CD8-positive, alpha-beta memory T cell (primary cell): ENCODE results near the gene PSTPIP2. TPM values are rescaled to one million over a fixed set of nuclear protein-coding genes. Genes with fewer than 3 reads are reported as not detected.
A peak's percentile ranks its signal among the peaks of the same experiment; 100 is the strongest.

Experiments used
- CTCF ChIA-PET: fragments of 350-600 bp; sonication (Branson Sonifier 250); formaldehyde crosslinking; loops from one replicate; lab custom pipeline; 2021; ENCODE audit warnings: antibody characterized with exemption; lab: Charles Lee
- POLR2A ChIA-PET: fragments of 350-600 bp; sonication (Branson Sonifier 250); formaldehyde crosslinking; loops from one replicate; lab custom pipeline; 2021; ENCODE audit warnings: antibody characterized with exemption; lab: Charles Lee
- DNase-seq, 5 donors: peaks; one replicate each; pipeline versions ENCODE4 v3.0.0 to v3.0.0-alpha.2; 2020 to 2022; ENCODE audit warnings: mixed read lengths in 1 of 5
- H3K27ac ChIP-seq: one replicate; pipeline ENCODE4 v1.7.0; 2013; ENCODE audit warnings: low read depth, mild to moderate bottlenecking, low read length, moderate library complexity
- H3K27me3 ChIP-seq: 2 replicates; pipeline ENCODE4 v1.7.0; 2013; ENCODE audit warnings: low read length, mild to moderate bottlenecking; ENCODE audit not compliant: insufficient read depth, poor library complexity, severe bottlenecking
- H3K36me3 ChIP-seq: 2 replicates; pipeline ENCODE4 v1.7.0; 2013; ENCODE audit warnings: mild to moderate bottlenecking, low read length, moderate library complexity; ENCODE audit not compliant: insufficient read depth
- H3K4me1 ChIP-seq: 2 replicates; pipeline ENCODE4 v1.7.0; 2013; ENCODE audit warnings: mild to moderate bottlenecking, low read length, moderate library complexity; ENCODE audit not compliant: insufficient read depth
- H3K4me3 ChIP-seq: 2 replicates; pipeline ENCODE4 v1.7.0; 2013; ENCODE audit warnings: mild to moderate bottlenecking, low read length
- H3K9me3 ChIP-seq: 2 replicates; pipeline ENCODE4 v1.7.0; 2013; ENCODE audit warnings: mild to moderate bottlenecking, low read length
- H3K27ac Mint-ChIP-seq, 8 donors: one replicate each; pipeline ENCODE4 v1.8.0; 2020 to 2021; ENCODE audit warnings: mixed read lengths in 8 of 8, mild to moderate bottlenecking in 6 of 8, inconsistent platforms in 3 of 8, moderate library complexity in 3 of 8
- H3K27me3 Mint-ChIP-seq, 2 donors: one replicate each; pipeline ENCODE4 v1.8.0; 2020 to 2021; ENCODE audit warnings: mixed read lengths in 2 of 2, mild to moderate bottlenecking in 1 of 2, moderate library complexity in 1 of 2
- H3K36me3 Mint-ChIP-seq, 3 donors: one replicate each; pipeline ENCODE4 v1.8.0; 2020 to 2021; ENCODE audit warnings: mixed read lengths in 3 of 3, inconsistent platforms in 1 of 3, mild to moderate bottlenecking in 1 of 3
- H3K4me1 Mint-ChIP-seq, 3 donors: one replicate each; pipeline ENCODE4 v1.8.0; 2020 to 2021; ENCODE audit warnings: mixed read lengths in 3 of 3, inconsistent platforms in 1 of 3, mild to moderate bottlenecking in 1 of 3
- H3K4me3 Mint-ChIP-seq, 7 donors: one replicate each; pipeline ENCODE4 v1.8.0; 2020 to 2021; ENCODE audit warnings: mixed read lengths in 7 of 7, mild to moderate bottlenecking in 6 of 7, moderate library complexity in 4 of 7, inconsistent platforms in 2 of 7
- H3K9me3 Mint-ChIP-seq, 5 donors: one replicate each; pipeline ENCODE4 v1.8.0; 2020 to 2022; ENCODE audit warnings: mixed read lengths in 5 of 5, mild to moderate bottlenecking in 3 of 5, moderate library complexity in 2 of 5, inconsistent platforms in 1 of 5
- polyA plus RNA-seq: library from polyadenylated mRNA; unstranded; fragments of 300-500 nt; fragmentation: Illumina TruSeq; gene quantifications from one replicate; pipeline ENCODE4 v1.2.3, GENCODE V29; 2021
- total RNA-seq, 2 experiments: library from RNA; stranded (reverse); gene quantifications; one replicate each; pipeline ENCODE4 v1.2.3, GENCODE V29; 2021

Gene PSTPIP2
- total and polyA plus RNA-seq, 3 experiments from 2014 or later, result 11.0 to 25.3 (median 24.9) TPM

GRCh38 chr18:46079336-46079735, 7.3 kb upstream of the PSTPIP2 start:
- Histone ChIP-seq H3K27ac (no peak overlapping the region), H3K4me1 (no peaks in the 10 kb centered on the region), H3K36me3 (peaks cover 25% of the 10 kb centered on the region), H3K9me3 (no peaks in the 10 kb centered on the region), H3K4me3 (no peak overlapping the region), H3K27me3 (no peaks in the 10 kb centered on the region)
- POLR2A ChIA-PET, result interaction anchor here (1.0 kb wide), 1 partner anchor 18 kb away, joined by 3 read pairs; the partner anchor contains the start of gene ATP5F1A
- no peak for DNase-seq
- Mint-ChIP-seq H3K36me3 (peaks cover 0 to 51% (median 7%) of the 10 kb centered on the region in 3 donors), H3K27ac (peak overlapping the region in 1 of 8 donors; percentile 23), H3K4me3 (no peak overlapping the region), H3K9me3 (no peaks in the 10 kb centered on the region), H3K4me1 (peaks cover 0 to 6% (median 0%) of the 10 kb centered on the region in 3 donors), H3K27me3 (no peaks in the 10 kb centered on the region)
- CTCF ChIA-PET, result no interaction called here

DNA sequence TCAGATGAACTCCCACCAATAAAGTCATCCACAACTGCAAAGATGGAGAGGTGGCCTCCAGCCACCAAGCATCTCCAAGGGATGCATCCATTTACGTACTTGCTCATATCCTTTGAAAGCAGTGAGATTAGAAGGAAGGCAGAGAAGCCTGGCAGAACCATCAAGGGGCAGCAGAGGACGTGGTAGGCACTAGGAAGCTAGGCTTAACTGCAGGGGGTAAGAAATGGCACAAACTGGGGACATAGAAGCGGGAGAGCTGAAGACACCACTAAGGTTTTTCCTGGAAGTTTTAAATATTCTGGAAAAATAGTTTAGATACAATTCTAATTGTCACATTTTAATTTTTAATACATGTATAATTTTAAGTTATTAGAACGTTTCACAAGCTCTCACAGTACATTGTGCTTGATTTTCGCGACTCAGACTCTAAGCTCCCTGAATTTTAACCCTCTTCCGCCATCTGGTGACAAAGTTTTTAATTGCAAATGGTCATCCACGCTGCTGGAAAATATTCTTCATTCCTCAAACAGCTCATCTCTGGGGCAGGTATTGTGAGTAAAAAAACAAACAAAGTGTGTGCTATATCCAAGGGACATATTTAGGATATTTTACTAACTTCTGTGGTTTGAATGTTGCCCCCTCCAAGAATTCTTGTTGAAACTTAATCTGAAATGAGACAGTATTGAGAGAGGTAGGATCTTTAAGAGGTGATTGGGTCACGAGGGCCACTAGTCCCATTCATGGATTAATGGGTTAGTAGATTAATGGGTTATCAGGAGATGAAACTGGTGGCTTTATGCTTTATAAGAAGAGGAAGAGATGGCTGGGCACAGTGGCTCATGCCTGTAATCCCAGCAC, 1.6 kb upstream of the PSTPIP2 start:
- Mint-ChIP-seq H3K27ac (peak overlapping the region in 2 of 8 donors; percentile 44 to 77), H3K9me3 (no peaks in the 10 kb centered on the region), H3K4me3 (peak overlapping the region in 5 of 7 donors; percentile 26 to 80 (median 55)), H3K4me1 (peaks cover 35 to 40% (median 35%) of the 10 kb centered on the region in 3 donors), H3K36me3 (peaks cover 0 to 6% (median 0%) of the 10 kb centered on the region in 3 donors), H3K27me3 (peaks cover 0 to 1% of the 10 kb centered on the region in 2 donors)
- ChIA-PET CTCF (interaction anchor here (0.7 to 2.4 kb wide), 40 partner anchors 9 to 453 kb away, joined by 3 to 21 read pairs (median 4); partner anchors contain the start of gene ATP5F1A), POLR2A (interaction anchor here (1.0 to 1.3 kb wide), 4 partner anchors 18 to 386 kb away, joined by 3 to 7 read pairs (median 4); no protein-coding TSS in a partner anchor)
- Histone ChIP-seq H3K4me3 (no peak overlapping the region), H3K27ac (no peak overlapping the region), H3K36me3 (no peaks in the 10 kb centered on the region), H3K9me3 (no peaks in the 10 kb centered on the region), H3K4me1 (peaks cover 45% of the 10 kb centered on the region), H3K27me3 (no peaks in the 10 kb centered on the region)
- DNase-seq, result peak in 4 of 5 donors; percentile 31 to 65 (median 56)

- no peak for DNase-seq
- POLR2A ChIA-PET, result interaction anchor here (1.3 kb wide), 3 partner anchors 17 to 385 kb away, joined by 3 to 5 read pairs (median 4); no protein-coding TSS in a partner anchor
Measured at GRCh38 chr18:46072959-46073358, 899 bp upstream of the PSTPIP2 start.

GRCh38 chr18:46072376-46072867, 362 bp upstream of the PSTPIP2 start:
- H3K27ac Mint-ChIP-seq, result peak overlapping the region in 3 of 8 donors; percentile 32 to 77 (median 58)
- POLR2A ChIA-PET, result interaction anchor here (0.9 to 1.5 kb wide), 4 partner anchors 26 to 385 kb away, joined by 3 to 5 read pairs (median 4); partner anchors contain the start of gene ATP5F1A
- H3K27me3 Mint-ChIP-seq, result peaks cover 0 to 1% of the 10 kb centered on the region in 2 donors
- H3K36me3 Mint-ChIP-seq, result peaks cover 0 to 3% (median 0%) of the 10 kb centered on the region in 3 donors
- CTCF ChIA-PET, result interaction anchor here (1.0 to 2.4 kb wide), 14 partner anchors 17 to 406 kb away, joined by 3 to 21 read pairs (median 6); no protein-coding TSS in a partner anchor
- peaks cover 37 to 45% (median 38%) of the 10 kb centered on the region in 3 donors for H3K4me1 Mint-ChIP-seq
- Histone ChIP-seq H3K36me3 (no peaks in the 10 kb centered on the region), H3K27ac (peak overlapping the region; percentile 64), H3K4me1 (peaks cover 45% of the 10 kb centered on the region), H3K9me3 (no peaks in the 10 kb centered on the region), H3K27me3 (no peaks in the 10 kb centered on the region), H3K4me3 (peak overlapping the region; percentile 60)
- peak overlapping the region; percentile 74 to 93 (median 80) for H3K4me3 Mint-ChIP-seq
- H3K9me3 Mint-ChIP-seq, result no peaks in the 10 kb centered on the region
- DNase-seq, result no peak

More at GRCh38 chr18:46072959-46073358, 899 bp upstream of the PSTPIP2 start:
- Histone ChIP-seq H3K9me3 (no peaks in the 10 kb centered on the region), H3K27ac (no peak overlapping the region), H3K4me1 (peaks cover 45% of the 10 kb centered on the region), H3K4me3 (no peak overlapping the region), H3K36me3 (no peaks in the 10 kb centered on the region), H3K27me3 (no peaks in the 10 kb centered on the region)
- Mint-ChIP-seq H3K27ac (peak overlapping the region in 3 of 8 donors; percentile 3 to 77 (median 58)), H3K4me1 (peaks cover 36 to 42% (median 37%) of the 10 kb centered on the region in 3 donors), H3K36me3 (peaks cover 0 to 5% (median 0%) of the 10 kb centered on the region in 3 donors), H3K27me3 (peaks cover 0 to 1% of the 10 kb centered on the region in 2 donors), H3K9me3 (no peaks in the 10 kb centered on the region), H3K4me3 (peak overlapping the region; percentile 53 to 93 (median 78))
- CTCF ChIA-PET, result interaction anchor here (0.7 to 2.4 kb wide), 24 partner anchors 10 to 452 kb away, joined by 3 to 21 read pairs (median 4); no protein-coding TSS in a partner anchor

GRCh38 chr18:46070815-46071652, 1.0 kb downstream of the PSTPIP2 start:
- Mint-ChIP-seq H3K27ac (peak overlapping the region in 7 of 8 donors; percentile 1 to 77 (median 36)), H3K27me3 (peaks cover 0 to 1% of the 10 kb centered on the region in 2 donors), H3K36me3 (no peaks in the 10 kb centered on the region), H3K4me1 (peaks cover 37 to 45% (median 38%) of the 10 kb centered on the region in 3 donors), H3K9me3 (no peaks in the 10 kb centered on the region), H3K4me3 (peak overlapping the region; percentile 62 to 93 (median 80))
- Histone ChIP-seq H3K27ac (peak overlapping the region; percentile 64), H3K36me3 (no peaks in the 10 kb centered on the region), H3K27me3 (no peaks in the 10 kb centered on the region), H3K4me1 (peaks cover 45% of the 10 kb centered on the region), H3K4me3 (peak overlapping the region; percentile 60), H3K9me3 (no peaks in the 10 kb centered on the region)
- POLR2A ChIA-PET, result interaction anchor here (0.5 to 1.5 kb wide), 4 partner anchors 11 to 51 kb away, joined by 4 to 5 read pairs (median 4); partner anchors contain the start of gene ATP5F1A
- peak in 1 of 5 donors; percentile 14 for DNase-seq
- CTCF ChIA-PET, result interaction anchor here (0.8 to 1.4 kb wide), 5 partner anchors 15 to 384 kb away, joined by 3 to 6 read pairs (median 3); a partner anchor contains a TSS

DNA sequence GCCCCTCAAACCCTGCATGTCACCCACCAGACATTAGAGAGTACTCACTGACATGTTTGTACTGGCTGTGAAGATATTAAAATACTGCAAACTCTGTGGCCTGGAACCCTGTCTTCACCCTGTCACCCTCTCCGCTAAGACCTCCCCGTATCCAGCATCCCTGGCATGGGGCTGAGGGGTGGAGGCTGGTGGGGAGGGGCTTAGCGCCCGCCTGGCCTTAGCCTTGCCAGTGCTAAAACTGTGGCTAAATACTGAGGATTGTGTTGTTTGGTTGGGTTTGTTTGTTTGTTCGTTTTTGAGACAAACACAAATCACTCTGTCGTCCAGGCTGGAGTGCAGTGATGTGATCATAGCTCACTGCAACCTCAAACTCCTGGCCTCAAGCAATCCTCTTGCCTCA, 1.8 kb downstream of the PSTPIP2 start:
- H3K4me3 Mint-ChIP-seq, result peak overlapping the region in 6 of 7 donors; percentile 62 to 84 (median 78)
- Histone ChIP-seq H3K36me3 (no peaks in the 10 kb centered on the region), H3K27me3 (no peaks in the 10 kb centered on the region), H3K9me3 (no peaks in the 10 kb centered on the region), H3K27ac (peak overlapping the region; percentile 2), H3K4me1 (peaks cover 45% of the 10 kb centered on the region), H3K4me3 (peak overlapping the region; percentile 60)
- H3K9me3 Mint-ChIP-seq, result no peaks in the 10 kb centered on the region
- H3K27me3 Mint-ChIP-seq, result peaks cover 0 to 1% of the 10 kb centered on the region in 2 donors
- peaks cover 37 to 45% (median 38%) of the 10 kb centered on the region in 3 donors for H3K4me1 Mint-ChIP-seq
- H3K27ac Mint-ChIP-seq, result peak overlapping the region in 3 of 8 donors; percentile 1 to 52 (median 8)
- ChIA-PET POLR2A (interaction anchor here (1.3 kb wide), 1 partner anchor 72 kb away, joined by 3 read pairs; no protein-coding TSS in a partner anchor), CTCF (no interaction called here)
- DNase-seq, result no peak
- H3K36me3 Mint-ChIP-seq, result no peaks in the 10 kb centered on the region
